ENCODE measurements around the gene SUCNR1. TPM values are rescaled to one million over a fixed set of nuclear protein-coding genes. Genes with fewer than 3 reads are reported as not detected.

Gene SUCNR1
- total and polyA plus RNA-seq, 2 of the 13 experiments (the other 11 are each of a cell fraction or from before 2014, with no cell fraction given): 0.03 TPM; not detected in 1

DNA sequence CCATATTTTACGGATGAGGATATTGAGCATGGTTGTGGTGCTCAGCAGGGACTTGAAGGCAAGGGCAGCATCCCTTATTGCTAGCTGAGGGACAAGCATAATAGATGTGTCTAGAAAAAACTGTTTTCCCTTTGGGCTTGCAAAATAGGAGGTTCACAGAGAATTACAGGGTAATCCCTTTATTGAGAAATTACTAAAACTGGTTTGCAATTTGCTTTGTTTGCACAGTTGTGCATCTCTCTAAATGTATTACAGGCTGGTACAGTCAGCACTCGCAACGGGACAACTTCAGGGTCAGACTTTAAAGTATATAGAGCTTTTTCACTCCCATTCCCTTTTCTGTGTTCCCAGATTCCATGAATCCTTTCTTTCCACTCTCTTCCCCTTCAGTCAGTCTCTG, 51.3 kb downstream of the SUCNR1 start (continued):
- TF ChIP-seq ATRX (CRISPR knock-in tag; IDR thresholded peaks at IDR 0.05; ENCODE audit: borderline replicate concordance) (no peak), ZNF773 (CRISPR knock-in tag; IDR thresholded peaks at IDR 0.05; ENCODE audit: borderline replicate concordance) (no peak), ZNF484 (CRISPR knock-in tag; IDR thresholded peaks at IDR 0.05; ENCODE audit: borderline replicate concordance, low read depth) (no peak), MLLT10 (CRISPR knock-in tag; IDR thresholded peaks at IDR 0.05) (no peak), ZNF274 (CRISPR knock-in tag; IDR thresholded peaks at IDR 0.05) (no peak), CHD4 (IDR thresholded peaks at IDR 0.05; ENCODE audit: borderline replicate concordance, low read length) (no peak), TBL1XR1 (IDR thresholded peaks at IDR 0.05; ENCODE audit: borderline replicate concordance, low read length, partially characterized antibody) (no peak), HIVEP1 (CRISPR knock-in tag; IDR thresholded peaks at IDR 0.05) (no peak)
- TF ChIP-seq, protein P1, sequence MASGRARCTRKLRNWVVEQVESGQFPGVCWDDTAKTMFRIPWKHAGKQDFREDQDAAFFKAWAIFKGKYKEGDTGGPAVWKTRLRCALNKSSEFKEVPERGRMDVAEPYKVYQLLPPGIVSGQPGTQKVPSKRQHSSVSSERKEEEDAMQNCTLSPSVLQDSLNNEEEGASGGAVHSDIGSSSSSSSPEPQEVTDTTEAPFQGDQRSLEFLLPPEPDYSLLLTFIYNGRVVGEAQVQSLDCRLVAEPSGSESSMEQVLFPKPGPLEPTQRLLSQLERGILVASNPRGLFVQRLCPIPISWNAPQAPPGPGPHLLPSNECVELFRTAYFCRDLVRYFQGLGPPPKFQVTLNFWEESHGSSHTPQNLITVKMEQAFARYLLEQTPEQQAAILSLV (CRISPR knock-in tag; IDR thresholded peaks at IDR 0.05; ENCODE audit: borderline replicate concordance): no peak
- TF ChIP-seq, protein P2, sequence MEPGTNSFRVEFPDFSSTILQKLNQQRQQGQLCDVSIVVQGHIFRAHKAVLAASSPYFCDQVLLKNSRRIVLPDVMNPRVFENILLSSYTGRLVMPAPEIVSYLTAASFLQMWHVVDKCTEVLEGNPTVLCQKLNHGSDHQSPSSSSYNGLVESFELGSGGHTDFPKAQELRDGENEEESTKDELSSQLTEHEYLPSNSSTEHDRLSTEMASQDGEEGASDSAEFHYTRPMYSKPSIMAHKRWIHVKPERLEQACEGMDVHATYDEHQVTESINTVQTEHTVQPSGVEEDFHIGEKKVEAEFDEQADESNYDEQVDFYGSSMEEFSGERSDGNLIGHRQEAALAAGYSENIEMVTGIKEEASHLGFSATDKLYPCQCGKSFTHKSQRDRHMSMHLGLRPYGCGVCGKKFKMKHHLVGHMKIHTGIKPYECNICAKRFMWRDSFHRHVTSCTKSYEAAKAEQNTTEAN (CRISPR knock-in tag; conservative IDR thresholded peaks at IDR 0.05): no peak

DNA sequence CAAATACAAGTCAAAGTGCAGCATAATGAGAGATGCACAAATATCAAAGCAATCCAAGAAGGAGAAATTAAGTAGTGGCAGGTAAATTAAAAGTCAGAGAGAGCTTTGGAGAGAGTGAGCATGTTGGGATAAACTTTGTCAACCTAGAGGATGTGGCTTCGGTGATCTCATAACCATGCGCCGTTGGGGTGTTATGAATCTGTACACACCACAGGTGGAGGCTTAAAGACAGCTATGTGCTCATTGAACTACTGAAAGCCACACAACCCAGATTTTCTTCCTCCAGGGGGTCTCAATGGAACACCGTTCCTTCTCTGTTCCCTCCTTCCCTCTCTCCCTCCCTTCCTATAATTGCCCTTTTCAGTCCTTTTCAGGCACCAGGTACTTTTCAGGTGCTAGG, 52.0 kb downstream of the SUCNR1 start:
- Histone ChIP-seq H3K9ac (ENCODE audit: insufficient read depth, low read depth, low read length) (no peak overlapping the region), H3K4me1 (ENCODE audit: insufficient read depth, low read length) (no peaks in the 10 kb centered on the region), H3K4me2 (ENCODE audit: low read depth, low read length) (no peak overlapping the region), H3K79me2 (ENCODE audit: insufficient read depth, low read length) (no peaks in the 10 kb centered on the region), H4K20me1 (ENCODE audit: insufficient read depth, low read length) (no peaks in the 10 kb centered on the region), H2AFZ (ENCODE audit: low read length) (no peak overlapping the region), H3K27me3 (ENCODE audit: control insufficient read depth in 1 of 2, insufficient read depth in 2 of 2, low read length in 2 of 2) (no peaks in the 10 kb centered on the region; a peak in 1 of 5 replicates), H3K36me3 (replicated peaks in 1 of 2; ENCODE audit: control insufficient read depth in 1 of 2, insufficient read depth in 2 of 2, low read length in 2 of 2) (no peaks in the 10 kb centered on the region), H3K27ac (ENCODE audit: extremely low read length, insufficient read depth, low read length) (no peak overlapping the region), H3K4me3 (replicated peaks in 1 of 3; ENCODE audit: insufficient read depth in 1 of 3, low read depth in 2 of 3, low read length in 3 of 3) (no peak overlapping the region), H3K9me3 (ENCODE audit: low read length) (no peaks in the 10 kb centered on the region)
- ATAC-seq: no peak
- intact Hi-C loops (cut with micrococcal nuclease; ENCODE audit: unreplicated experiment): no loop called here
- ChIA-PET CTCF (ENCODE audit: low intra/inter-chr PET ratio, low total read pairs) (no interaction called here), POLR2A (no interaction called here)
- DNase-seq (ENCODE audit: low spot score): no peak
- in situ Hi-C loops (cut with HindIII; ENCODE audit: extremely low pct_ligation_motif_present, low pct_unique_long_range_greater_than_20kb): no loop called here
- no peak for FAIRE-seq
- 54% methylated on average over 4 of the region's 4 CpGs for WGBS (ENCODE audit: low lambda C conversion rate)
- no TSS peak for BruUV-seq (replicated peaks)
- TF ChIP-seq SAFB2 (CRISPR knock-in tag; IDR thresholded peaks at IDR 0.05; ENCODE audit: borderline replicate concordance, low read depth): no peak
- TF ChIP-seq KLF11 (CRISPR knock-in tag; IDR thresholded peaks at IDR 0.05): no peak
- TF ChIP-seq, protein P3, sequence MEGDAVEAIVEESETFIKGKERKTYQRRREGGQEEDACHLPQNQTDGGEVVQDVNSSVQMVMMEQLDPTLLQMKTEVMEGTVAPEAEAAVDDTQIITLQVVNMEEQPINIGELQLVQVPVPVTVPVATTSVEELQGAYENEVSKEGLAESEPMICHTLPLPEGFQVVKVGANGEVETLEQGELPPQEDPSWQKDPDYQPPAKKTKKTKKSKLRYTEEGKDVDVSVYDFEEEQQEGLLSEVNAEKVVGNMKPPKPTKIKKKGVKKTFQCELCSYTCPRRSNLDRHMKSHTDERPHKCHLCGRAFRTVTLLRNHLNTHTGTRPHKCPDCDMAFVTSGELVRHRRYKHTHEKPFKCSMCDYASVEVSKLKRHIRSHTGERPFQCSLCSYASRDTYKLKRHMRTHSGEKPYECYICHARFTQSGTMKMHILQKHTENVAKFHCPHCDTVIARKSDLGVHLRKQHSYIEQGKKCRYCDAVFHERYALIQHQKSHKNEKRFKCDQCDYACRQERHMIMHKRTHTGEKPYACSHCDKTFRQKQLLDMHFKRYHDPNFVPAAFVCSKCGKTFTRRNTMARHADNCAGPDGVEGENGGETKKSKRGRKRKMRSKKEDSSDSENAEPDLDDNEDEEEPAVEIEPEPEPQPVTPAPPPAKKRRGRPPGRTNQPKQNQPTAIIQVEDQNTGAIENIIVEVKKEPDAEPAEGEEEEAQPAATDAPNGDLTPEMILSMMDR (CRISPR knock-in tag; IDR thresholded peaks at IDR 0.05): no peak
- no peak for TF ChIP-seq HOXA3 (CRISPR knock-in tag; IDR thresholded peaks at IDR 0.05)
- TF ChIP-seq, protein P4, sequence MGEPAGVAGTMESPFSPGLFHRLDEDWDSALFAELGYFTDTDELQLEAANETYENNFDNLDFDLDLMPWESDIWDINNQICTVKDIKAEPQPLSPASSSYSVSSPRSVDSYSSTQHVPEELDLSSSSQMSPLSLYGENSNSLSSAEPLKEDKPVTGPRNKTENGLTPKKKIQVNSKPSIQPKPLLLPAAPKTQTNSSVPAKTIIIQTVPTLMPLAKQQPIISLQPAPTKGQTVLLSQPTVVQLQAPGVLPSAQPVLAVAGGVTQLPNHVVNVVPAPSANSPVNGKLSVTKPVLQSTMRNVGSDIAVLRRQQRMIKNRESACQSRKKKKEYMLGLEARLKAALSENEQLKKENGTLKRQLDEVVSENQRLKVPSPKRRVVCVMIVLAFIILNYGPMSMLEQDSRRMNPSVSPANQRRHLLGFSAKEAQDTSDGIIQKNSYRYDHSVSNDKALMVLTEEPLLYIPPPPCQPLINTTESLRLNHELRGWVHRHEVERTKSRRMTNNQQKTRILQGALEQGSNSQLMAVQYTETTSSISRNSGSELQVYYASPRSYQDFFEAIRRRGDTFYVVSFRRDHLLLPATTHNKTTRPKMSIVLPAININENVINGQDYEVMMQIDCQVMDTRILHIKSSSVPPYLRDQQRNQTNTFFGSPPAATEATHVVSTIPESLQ (CRISPR knock-in tag; conservative IDR thresholded peaks at IDR 0.05): no peak
- no peak for TF ChIP-seq KLF16 (CRISPR knock-in tag; IDR thresholded peaks at IDR 0.05)
- TF ChIP-seq GABPB1 (CRISPR knock-in tag; IDR thresholded peaks at IDR 0.05): no peak
